ENCODE results near the gene MPHOSPH9.
"Not testable (repeated sequence)": the region's sequence is repeated elsewhere in the genome, so short reads cannot be mapped to it uniquely, and the experiment has no call there.

MPHOSPH9 gene

DNA sequence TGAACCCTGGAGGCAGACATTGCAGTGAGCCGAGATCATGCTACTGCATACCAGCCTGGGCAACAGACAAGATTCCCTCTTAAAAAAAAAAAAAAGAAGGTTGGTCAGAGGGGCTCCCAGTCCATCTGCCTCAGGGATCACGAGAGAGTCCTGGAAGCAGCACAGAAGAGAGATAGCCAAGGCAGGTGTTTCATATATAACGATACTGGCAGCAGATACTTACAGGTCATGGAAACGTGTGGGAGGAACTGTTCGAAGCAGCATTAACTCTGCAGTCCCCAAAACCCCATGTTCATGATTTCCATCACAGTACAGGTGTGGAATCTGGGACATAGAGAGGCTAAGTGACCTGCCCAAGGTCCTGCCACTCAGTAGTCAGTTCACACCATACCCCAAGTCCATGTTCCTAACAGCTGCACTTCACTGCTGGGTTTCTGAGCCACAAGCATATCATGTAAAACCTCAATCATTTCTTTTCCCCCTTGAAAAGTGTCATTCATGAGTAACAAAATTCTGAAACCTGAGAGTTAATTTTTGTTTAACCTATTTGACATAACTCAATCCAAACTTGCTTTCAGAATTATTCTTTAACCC is 22.0 kb upstream of the MPHOSPH9 start:
- no peak for DNase-seq (ENCODE audit: low read depth in 3 of 3)

DNA sequence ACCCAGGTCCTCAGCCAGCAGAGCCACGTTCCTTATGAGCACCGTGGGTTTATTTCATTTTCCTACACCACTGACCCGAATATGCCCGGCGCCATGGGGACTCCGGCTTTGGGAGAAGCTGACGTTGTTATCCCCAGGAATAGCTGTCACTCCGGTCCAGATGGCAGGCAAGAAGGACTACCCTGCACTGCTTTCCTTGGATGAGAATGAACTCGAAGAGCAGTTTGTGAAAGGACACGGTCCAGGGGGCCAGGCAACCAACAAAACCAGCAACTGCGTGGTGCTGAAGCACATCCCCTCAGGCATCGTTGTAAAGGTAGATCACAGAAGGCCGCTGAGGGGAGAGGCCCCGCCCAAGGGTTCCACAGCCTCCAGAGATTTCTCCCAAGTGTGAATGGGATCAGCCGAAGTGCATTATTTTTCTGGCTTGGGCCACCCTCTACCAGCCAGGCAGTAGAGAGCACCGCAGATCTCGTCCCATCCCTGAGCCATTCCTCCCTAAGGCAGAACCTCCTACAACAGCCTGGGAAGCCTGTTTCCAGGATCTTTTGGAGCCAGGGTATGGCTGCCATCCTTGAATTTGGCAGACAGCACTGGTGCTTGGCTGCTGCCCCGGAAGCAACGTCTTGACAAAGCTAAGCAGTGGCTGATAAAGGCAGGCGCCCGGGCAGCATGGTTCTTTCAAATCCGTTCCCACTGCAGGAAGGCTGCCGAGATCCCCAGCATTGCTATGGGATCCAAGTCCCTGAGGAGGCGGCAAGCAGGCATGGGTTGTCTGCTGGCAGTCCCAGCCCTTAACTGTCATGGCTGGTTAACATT is 20.9 kb upstream of the MPHOSPH9 start:
- no peak for DNase-seq (ENCODE audit: low read depth in 3 of 3)

DNA sequence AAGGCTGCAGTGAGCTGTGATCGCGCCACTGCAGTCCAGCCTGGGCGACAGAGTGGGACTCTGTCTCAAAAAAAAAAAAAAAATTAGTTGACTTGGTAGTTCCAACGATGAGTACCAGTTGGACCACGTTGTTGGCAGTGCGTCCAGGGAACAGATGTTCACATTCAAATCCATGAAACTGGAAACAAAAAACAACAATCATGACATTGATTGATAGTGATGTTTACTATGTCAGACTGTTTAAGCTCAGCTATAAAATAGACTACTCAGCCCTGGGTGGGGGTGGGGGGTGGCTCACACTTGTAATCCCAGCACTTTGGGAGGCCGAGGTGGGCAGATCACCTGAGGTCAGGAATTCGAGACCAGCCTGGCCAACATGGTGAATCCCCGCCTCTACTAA is 19.4 kb upstream of the MPHOSPH9 start:
- not testable (repeated sequence) for DNase-seq (ENCODE audit: low read depth in 3 of 3)

- DNase-seq (ENCODE audit: low read depth in 3 of 3), result no peak
Observed at GRCh38 chr12:123251403-123252076, 18.6 kb upstream of the MPHOSPH9 start.

DNA sequence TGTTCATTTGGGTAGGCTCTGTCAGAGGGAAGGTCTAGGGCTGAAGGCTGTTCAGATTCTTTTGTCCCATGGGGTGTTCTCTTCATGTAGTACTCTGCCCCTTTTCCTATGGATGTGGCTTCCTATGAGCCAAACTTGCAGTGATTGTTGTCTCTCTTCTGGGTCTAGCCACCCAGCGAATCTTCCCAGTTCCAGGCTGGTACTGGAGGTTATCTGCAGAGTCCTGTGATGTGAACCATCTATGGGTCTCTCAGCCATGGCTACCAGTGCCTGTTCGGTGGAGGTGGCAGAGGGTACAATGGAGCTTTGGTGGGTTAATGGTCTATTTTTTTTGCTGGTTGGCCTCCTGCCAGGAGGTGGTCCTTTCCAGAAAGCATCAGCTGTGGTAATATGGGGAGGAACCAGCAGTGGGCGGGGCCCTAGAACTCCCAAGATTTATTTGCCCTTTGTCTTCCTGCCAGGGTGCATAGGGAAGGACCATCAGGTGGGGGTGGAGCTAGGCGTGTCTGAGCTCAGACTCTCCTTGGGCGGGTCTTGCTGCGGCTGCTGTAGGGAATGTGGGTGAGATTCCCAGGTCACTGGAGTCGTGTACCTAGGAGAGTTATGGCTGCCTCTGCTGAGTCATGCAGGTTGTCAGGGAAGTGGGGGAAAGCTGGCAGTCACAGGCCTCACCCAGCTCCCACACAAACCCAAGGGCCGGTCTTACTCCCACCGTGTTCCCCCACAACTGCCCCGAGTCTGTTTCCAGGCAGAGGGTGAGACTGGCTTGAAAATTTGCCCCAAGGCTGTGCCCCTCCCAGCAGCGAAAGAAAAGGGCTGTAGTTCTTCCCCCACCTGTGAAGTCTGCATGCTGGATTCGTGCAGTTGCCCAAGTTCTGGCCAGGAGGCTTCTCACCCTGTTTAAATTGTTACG is 17.8 kb upstream of the MPHOSPH9 start:
- no peak for DNase-seq (ENCODE audit: low read depth in 3 of 3)

- DNase-seq (ENCODE audit: low read depth in 3 of 3), result not testable (repeated sequence)
Observed at GRCh38 chr12:123248996-123249741, 16.2 kb upstream of the MPHOSPH9 start.

DNA sequence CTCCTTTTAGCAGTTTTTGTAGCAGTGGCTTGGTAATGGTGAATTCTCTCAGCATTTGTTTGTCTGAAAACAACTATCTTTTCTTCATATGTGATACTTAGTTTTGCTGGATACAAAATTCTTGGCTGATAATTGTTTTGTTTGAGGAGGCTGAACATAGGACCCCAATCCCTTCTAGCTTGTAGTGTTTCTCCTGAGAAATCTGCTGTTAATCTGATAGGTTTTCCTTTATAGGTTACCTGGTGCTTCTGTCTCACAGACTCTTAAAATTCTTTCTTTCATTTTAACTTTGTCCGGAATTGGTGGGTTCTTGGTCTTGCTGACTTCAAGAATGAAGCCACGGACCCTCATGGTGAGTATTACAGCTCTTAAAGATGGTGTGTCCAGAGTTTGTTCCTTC is 15.2 kb upstream of the MPHOSPH9 start:
- not testable (repeated sequence) for DNase-seq (ENCODE audit: low read depth in 3 of 3)

GRCh38 chr12:123245678-123246077 is 12.7 kb upstream of the MPHOSPH9 start:
- no peak for DNase-seq (ENCODE audit: low read depth in 3 of 3)

GRCh38 chr12:123243671-123244262 is 10.8 kb upstream of the MPHOSPH9 start:
- DNase-seq (ENCODE audit: low read depth in 3 of 3), result no peak

GRCh38 chr12:123242116-123242904 is 9.4 kb upstream of the MPHOSPH9 start:
- no peak for DNase-seq (ENCODE audit: low read depth in 3 of 3)

GRCh38 chr12:123238961-123239360 is 6.0 kb upstream of the MPHOSPH9 start:
- DNase-seq (ENCODE audit: low read depth in 3 of 3), result no peak

DNA sequence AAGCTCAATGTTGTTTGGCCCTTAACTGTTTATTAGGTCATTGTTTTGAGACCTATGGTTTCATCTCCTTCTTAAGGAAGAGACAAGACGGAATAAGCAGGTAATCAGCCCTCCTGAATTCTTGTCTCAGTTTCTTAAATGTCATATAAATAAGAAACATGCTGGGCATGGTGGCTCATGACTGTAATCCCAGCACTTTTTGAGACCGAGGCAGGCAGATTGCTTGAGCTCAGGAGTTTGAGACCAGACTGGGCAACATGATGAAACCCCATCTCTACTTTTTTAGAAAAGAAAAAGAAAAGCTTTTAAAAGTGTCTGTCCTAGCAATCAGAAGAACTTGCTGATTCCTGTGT is 5.4 kb upstream of the MPHOSPH9 start:
- no peak for DNase-seq (ENCODE audit: low read depth in 3 of 3)

DNA sequence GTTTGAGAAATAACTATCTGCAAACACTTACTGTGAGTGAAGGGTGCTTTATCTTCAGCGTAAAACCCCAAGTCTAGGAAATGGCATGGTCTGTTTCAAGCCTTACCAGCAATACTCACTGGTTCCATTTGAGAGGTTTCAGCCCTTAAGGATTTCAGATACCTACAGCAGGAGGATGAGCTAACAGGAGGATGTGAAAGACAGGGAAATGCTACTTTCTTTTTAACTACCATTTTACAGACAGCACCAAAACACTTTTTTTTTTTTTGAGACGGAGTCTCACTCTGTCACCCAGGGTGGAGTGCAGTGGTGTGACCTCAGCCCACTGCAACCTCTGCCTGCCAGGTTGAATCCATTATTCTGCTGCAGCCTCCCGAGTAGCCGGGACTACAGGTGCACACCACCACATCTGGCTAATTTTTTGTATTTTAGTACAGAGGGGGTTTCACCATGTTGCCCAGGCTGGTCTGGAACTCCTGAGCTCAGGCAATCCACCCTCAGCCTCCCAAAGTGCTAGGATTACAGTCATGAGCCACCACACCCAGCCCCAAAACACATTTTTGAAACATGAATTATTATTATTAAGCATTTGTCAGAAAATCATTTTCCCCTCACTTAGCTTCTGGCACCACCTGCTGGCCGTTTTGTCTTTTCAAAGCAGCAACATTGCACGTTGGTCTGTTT is 4.8 kb upstream of the MPHOSPH9 start:
- DNase-seq (ENCODE audit: low read depth in 3 of 3), result peak; percentile 41 to 64 (median 45)

- no peak for DNase-seq (ENCODE audit: low read depth in 3 of 3)
Observed at GRCh38 chr12:123233505-123234308, 766 bp upstream of the MPHOSPH9 start.

DNA sequence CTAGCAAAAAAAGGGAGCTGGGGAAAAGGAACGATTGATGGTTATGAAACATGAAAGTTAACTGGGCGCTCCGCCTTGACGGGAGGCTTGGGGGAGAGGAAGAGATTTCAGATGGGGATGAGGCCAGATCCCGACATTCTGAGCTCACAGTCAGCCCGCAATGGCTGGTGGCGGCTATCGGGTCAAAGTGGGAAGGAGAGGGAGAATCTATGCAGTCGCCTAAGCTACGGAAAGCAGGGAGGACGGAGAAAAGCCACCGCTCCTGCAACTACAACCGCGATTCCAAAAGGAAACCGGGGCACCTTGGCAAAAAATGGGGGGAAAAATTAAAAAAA is 502 bp downstream of the MPHOSPH9 start:
- DNase-seq (ENCODE audit: low read depth in 3 of 3), result no peak

DNA sequence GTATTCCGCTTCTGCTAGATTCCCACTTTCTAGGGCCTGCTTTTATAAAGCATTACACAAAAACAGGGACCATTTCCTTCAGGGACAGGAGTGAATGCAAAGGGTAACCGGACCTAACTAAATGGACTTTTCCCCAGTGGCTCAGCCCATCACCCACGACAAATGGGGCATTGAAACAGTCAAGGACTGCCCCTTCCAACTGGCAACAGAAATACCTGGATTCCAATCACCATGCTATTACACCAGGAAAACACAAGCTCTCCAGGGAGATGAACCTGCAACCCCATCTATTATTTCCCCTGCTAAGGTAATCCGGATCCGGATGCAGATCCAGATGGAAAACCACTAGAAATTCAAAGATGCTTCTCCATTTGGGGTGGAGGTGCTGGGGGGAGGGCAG is 1.0 kb downstream of the MPHOSPH9 start:
- no peak for DNase-seq (ENCODE audit: low read depth in 3 of 3)

DNA sequence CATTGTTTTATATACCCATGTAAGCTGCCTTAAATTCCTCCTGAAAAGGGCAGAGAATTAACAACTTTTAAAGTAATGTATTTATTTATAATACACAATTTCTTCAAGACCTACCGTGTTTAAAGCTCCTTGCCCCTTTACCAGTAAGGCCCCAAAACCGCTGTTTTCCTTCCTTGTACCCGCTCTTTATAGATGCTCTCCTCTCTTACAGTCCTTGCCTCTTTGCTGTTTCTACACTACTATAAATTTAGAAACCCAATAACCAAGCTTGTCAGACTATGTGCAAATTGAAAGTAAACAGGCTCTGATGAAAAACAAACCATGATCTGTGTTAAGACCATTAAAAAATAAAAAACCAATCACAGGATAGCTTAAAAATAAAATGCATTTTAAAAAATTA is 3.9 kb downstream of the MPHOSPH9 start:
- no peak for DNase-seq (ENCODE audit: low read depth in 3 of 3)

- DNase-seq (ENCODE audit: low read depth in 3 of 3), result no peak
Observed at GRCh38 chr12:123227581-123228258, 5.2 kb downstream of the MPHOSPH9 start.

All from stimulated activated CD4-positive, alpha-beta T cell treated with anti-CD3 and anti-CD28 coated beads, TNF-alpha, amount 100 ng/mL, for 48 hours (primary cell).